Camera-type eye (tissue), 1 donor: Measurements from ENCODE around the gene FOXP1. TPM values are rescaled to one million over a fixed set of nuclear protein-coding genes. Genes with fewer than 3 reads are reported as not detected.

Experiments used
- total RNA-seq: library from RNA; depleted of rRNA; stranded (reverse); fragments of >200 nt; gene quantifications from one replicate; pipeline ENCODE4 v1.2.3, GENCODE V29; 2014

FOXP1 gene
- 152 TPM for total RNA-seq

DNA sequence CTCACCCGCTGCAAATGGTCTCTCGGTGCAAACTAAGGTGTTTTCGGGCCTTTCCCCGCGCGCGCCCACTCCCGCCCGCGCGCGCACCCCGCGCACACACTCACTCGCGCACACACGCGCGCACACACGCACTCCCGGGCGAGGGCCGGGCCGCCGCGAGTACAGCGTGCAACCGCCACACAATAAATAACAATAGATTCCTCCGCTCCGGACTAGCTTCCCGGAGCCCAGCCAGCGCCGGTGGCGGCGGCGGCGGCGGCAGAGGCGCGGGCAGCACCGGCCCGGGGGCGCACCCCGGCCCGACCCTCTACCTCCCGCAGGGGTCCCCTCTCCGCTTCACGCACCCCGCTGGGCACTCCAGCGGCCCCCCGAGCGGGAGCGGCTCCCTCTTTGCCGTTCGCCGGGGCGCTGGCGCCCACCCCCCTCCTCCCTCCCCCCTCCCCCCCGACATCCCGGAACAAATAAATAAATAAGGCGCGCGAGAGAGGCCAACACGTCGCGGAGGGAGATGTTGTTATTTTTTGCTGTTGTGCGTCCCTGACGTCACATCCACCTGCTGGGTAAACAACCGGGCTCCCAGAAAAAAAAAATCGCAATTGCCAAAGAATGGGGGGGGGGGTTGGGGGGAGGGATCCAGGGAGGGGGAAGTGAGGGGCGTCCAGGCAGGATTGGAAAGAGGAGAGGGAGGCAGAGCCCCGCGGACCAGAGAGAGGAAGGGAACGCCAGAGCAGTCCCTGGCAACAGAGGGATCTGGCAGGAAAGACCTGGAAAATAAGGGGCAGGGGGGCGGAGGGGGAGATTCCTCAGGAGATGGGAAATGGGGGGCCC, at the start of gene FOXP1:
Gene FOXP1, minus strand, starts transcription at position 163 of the 828 bp plus-strand sequence. CDS start 385,347 bp downstream, outside the sequence.

Other genes starting within 250 kb of the FOXP1 start
- gene EIF4E3, start 141.7 kb upstream of the FOXP1 start, total RNA-seq = 17.3 TPM
- gene GPR27, start 170.1 kb upstream of the FOXP1 start, total RNA-seq = 9.1 TPM
- 1.1 TPM for gene PROK2, start 201.4 kb upstream of the FOXP1 start, total RNA-seq